OCI-LY7 (cell line): ENCODE data around the gene RPS4Y1.

Experiments
- CTCF ChIP-seq: fragments of 200-600 bp; sonication (generic); conservative IDR thresholded peaks from 2 replicates; pipeline ENCODE4 v1.5.1; 2014; ENCODE audit warnings: mild to moderate bottlenecking, antibody characterized with exemption, low read length, moderate library complexity, mixed read lengths
- EZH2phosphoT487 ChIP-seq: fragments of 200-600 bp; sonication (generic); IDR thresholded peaks from 2 replicates; pipeline ENCODE4 v1.6.1; 2018; ENCODE audit warnings: low read depth, borderline replicate concordance, mild to moderate bottlenecking, mixed run types, antibody characterized with exemption, low read length, moderate library complexity, mixed read lengths

- TF ChIP-seq CTCF (no peak), EZH2phosphoT487 (no peak)
These were observed 6.2 kb upstream of the RPS4Y1 start for GRCh38 chrY:2835230-2835629.
